CD4-positive, alpha-beta memory T cell (primary cell): ENCODE data around the gene MIAT. TPM values are rescaled to one million over a fixed set of nuclear protein-coding genes. Genes with fewer than 3 reads are reported as not detected.

Experiments
- CTCF ChIA-PET: fragments of 350-600 bp; sonication (Branson Sonifier 250); formaldehyde crosslinking; loops from one replicate; lab custom pipeline; 2021; ENCODE audit warnings: inconsistent platforms; ENCODE audit not compliant: partially characterized antibody; lab: Charles Lee
- POLR2A ChIA-PET: fragments of 350-600 bp; sonication (Branson Sonifier 250); formaldehyde crosslinking; loops from one replicate; lab custom pipeline; 2021; ENCODE audit not compliant: partially characterized antibody; lab: Charles Lee
- DNase-seq, 5 donors: peaks; one replicate each; pipeline versions ENCODE4 v3.0.0 to v3.0.0-alpha.2; 2020 to 2022; ENCODE audit warnings: mixed read lengths in 1 of 5
- H3K27ac ChIP-seq: one replicate; pipeline ENCODE4 v1.7.0; 2013; ENCODE audit warnings: low read depth, low read length
- H3K27me3 ChIP-seq: 2 replicates; pipeline ENCODE4 v1.7.0; 2013; ENCODE audit warnings: mild to moderate bottlenecking, low read length, moderate library complexity; ENCODE audit not compliant: insufficient read depth
- H3K36me3 ChIP-seq: 2 replicates; pipeline ENCODE4 v1.7.0; 2013; ENCODE audit warnings: mild to moderate bottlenecking, low read length, moderate library complexity; ENCODE audit not compliant: insufficient read depth
- H3K4me1 ChIP-seq: 2 replicates; pipeline ENCODE4 v1.7.0; 2013; ENCODE audit warnings: mild to moderate bottlenecking, low read length, moderate library complexity; ENCODE audit not compliant: insufficient read depth
- H3K4me3 ChIP-seq, 2 donors: one replicate each; pipeline ENCODE4 v1.7.0; 2013; ENCODE audit warnings: low read length in 2 of 2, mild to moderate bottlenecking in 1 of 2
- H3K9me3 ChIP-seq, 2 donors: one replicate each; pipeline ENCODE4 v1.7.0; 2013; ENCODE audit warnings: low read length in 2 of 2, control low read depth in 1 of 2; ENCODE audit not compliant: control insufficient read depth in 1 of 2
- H3K27ac Mint-ChIP-seq, 7 donors: one replicate each; pipeline ENCODE4 v1.8.0; 2020 to 2021; ENCODE audit warnings: mixed read lengths in 7 of 7, mild to moderate bottlenecking in 6 of 7, inconsistent platforms in 3 of 7, moderate library complexity in 3 of 7
- H3K27me3 Mint-ChIP-seq, 2 donors: one replicate each; pipeline ENCODE4 v1.8.0; 2020 to 2021; ENCODE audit warnings: mixed read lengths in 2 of 2
- H3K36me3 Mint-ChIP-seq, 2 donors: one replicate each; pipeline ENCODE4 v1.8.0; 2020 to 2021; ENCODE audit warnings: mixed read lengths in 2 of 2, inconsistent platforms in 1 of 2, mild to moderate bottlenecking in 1 of 2
- H3K4me1 Mint-ChIP-seq, 4 donors: one replicate each; pipeline ENCODE4 v1.8.0; 2020 to 2021; ENCODE audit warnings: mixed read lengths in 4 of 4, mild to moderate bottlenecking in 1 of 4
- H3K4me3 Mint-ChIP-seq, 8 donors: one replicate each; pipeline ENCODE4 v1.8.0; 2020 to 2021; ENCODE audit warnings: mixed read lengths in 8 of 8, mild to moderate bottlenecking in 7 of 8, moderate library complexity in 6 of 8, inconsistent platforms in 3 of 8
- H3K9me3 Mint-ChIP-seq, 8 donors: one replicate each; pipeline ENCODE4 v1.8.0; 2020 to 2021; ENCODE audit warnings: mixed read lengths in 8 of 8, mild to moderate bottlenecking in 5 of 8, inconsistent platforms in 3 of 8, moderate library complexity in 1 of 8
- intact Hi-C: fragments of 100-400 bp; cut with micrococcal nuclease; formaldehyde crosslinking; loops from one replicate; pipeline ENCODE4 v1.15.1; 2023
- polyA plus RNA-seq, 2 donors: library from polyadenylated mRNA; unstranded; fragments of 300-500 nt; fragmentation: Illumina TruSeq; gene quantifications; one replicate each; pipeline ENCODE4 v1.2.3, GENCODE V29; 2021
- total RNA-seq, 2 experiments: library from RNA; stranded (reverse); gene quantifications; one replicate each; pipeline ENCODE4 v1.2.3, GENCODE V29; 2021

MIAT gene
- total RNA-seq (100 to 1,000 TPM; 260 to 270 TPM), polyA plus RNA-seq (1 to 10 TPM in 1 of 2 donors, under 1 TPM in 1; 0.54 to 4.7 TPM)

- CTCF ChIA-PET, result interaction anchor here (1.2 to 1.3 kb wide), 2 partner anchors 10 to 154 kb away, joined by 3 to 4 read pairs; no protein-coding TSS in a partner anchor
- intact Hi-C loops, result loop anchor here (5.0 kb wide), 1 partner anchor 230 kb away; the partner anchor contains the start of gene ASPHD2
Measured at GRCh38 chr22:26656891-26657851, at the start of gene MIAT. MIAT (plus strand) TSS chr22:26657588.

GRCh38 chr22:26608129-26608528, 49.3 kb upstream of the MIAT start:
- Mint-ChIP-seq H3K36me3 (no peaks in the 10 kb centered on the region), H3K27ac (no peak overlapping the region), H3K9me3 (peaks cover 0 to 2% (median 0%) of the 10 kb centered on the region in 8 donors), H3K4me1 (peaks cover 15 to 31% (median 20%) of the 10 kb centered on the region in 4 donors), H3K4me3 (no peak overlapping the region), H3K27me3 (peaks cover 0 to 3% of the 10 kb centered on the region in 2 donors)
- Histone ChIP-seq H3K36me3 (no peaks in the 10 kb centered on the region), H3K27me3 (no peaks in the 10 kb centered on the region), H3K27ac (no peak overlapping the region), H3K4me1 (peaks cover 21% of the 10 kb centered on the region), H3K4me3 (no peak overlapping the region), H3K9me3 (no peaks in the 10 kb centered on the region)
- intact Hi-C loops, result no loop called here
- ChIA-PET POLR2A (interaction anchor here (1.1 kb wide), 1 partner anchor 16 kb away, joined by 3 read pairs; no protein-coding TSS in a partner anchor), CTCF (no interaction called here)
- DNase-seq, result no peak

More at GRCh38 chr22:26656891-26657851, at the start of gene MIAT:
- Histone ChIP-seq H3K27me3 (no peaks in the 10 kb centered on the region), H3K9me3 (no peaks in the 10 kb centered on the region), H3K36me3 (no peaks in the 10 kb centered on the region), H3K4me3 (peak within 1 kb of the TSS; percentile 90 to 95), H3K4me1 (peaks cover 29% of the 10 kb centered on the region), H3K27ac (peak within 1 kb of the TSS; percentile 58)
- no peaks in the 10 kb centered on the region for H3K9me3 Mint-ChIP-seq
- POLR2A ChIA-PET, result interaction anchor here (1.0 to 7.2 kb wide), 7 partner anchors 8 to 174 kb away, joined by 4 to 95 read pairs (median 11); partner anchors contain the start of genes HPS4 and SRRD
- H3K27me3 Mint-ChIP-seq, result no peaks in the 10 kb centered on the region
- H3K4me1 Mint-ChIP-seq, result peaks cover 17 to 34% (median 25%) of the 10 kb centered on the region in 4 donors
- H3K27ac Mint-ChIP-seq, result peak within 1 kb of the TSS; percentile 70 to 94 (median 89)
- peak within 1 kb of the TSS; percentile 91 to 98 (median 94) for H3K4me3 Mint-ChIP-seq
- DNase-seq, result peak; percentile 60 to 82 (median 66)
- H3K36me3 Mint-ChIP-seq, result peaks cover 0 to 6% of the 10 kb centered on the region in 2 donors

GRCh38 chr22:26609287-26609686, 48.1 kb upstream of the MIAT start:
- ChIA-PET CTCF (no interaction called here), POLR2A (interaction anchor here (1.1 kb wide), 1 partner anchor 17 kb away, joined by 3 read pairs; no protein-coding TSS in a partner anchor)
- H3K9me3 Mint-ChIP-seq, result peaks cover 0 to 2% (median 0%) of the 10 kb centered on the region in 8 donors
- Histone ChIP-seq H3K36me3 (no peaks in the 10 kb centered on the region), H3K9me3 (no peaks in the 10 kb centered on the region), H3K27ac (no peak overlapping the region), H3K4me3 (no peak overlapping the region), H3K27me3 (no peaks in the 10 kb centered on the region), H3K4me1 (peaks cover 21% of the 10 kb centered on the region)
- peaks cover 15 to 34% (median 18%) of the 10 kb centered on the region in 4 donors for H3K4me1 Mint-ChIP-seq
- DNase-seq, result no peak
- peak overlapping the region in 3 of 7 donors; percentile 18 to 58 (median 25) for H3K27ac Mint-ChIP-seq
- intact Hi-C loops, result no loop called here
- peaks cover 0 to 3% of the 10 kb centered on the region in 2 donors for H3K27me3 Mint-ChIP-seq
- peak overlapping the region in 2 of 8 donors; percentile 2 to 5 for H3K4me3 Mint-ChIP-seq
- no peaks in the 10 kb centered on the region for H3K36me3 Mint-ChIP-seq

- peaks cover 21% of the 10 kb centered on the region for H3K4me1 ChIP-seq
- H3K9me3 ChIP-seq, result no peaks in the 10 kb centered on the region
- Mint-ChIP-seq H3K36me3 (no peaks in the 10 kb centered on the region), H3K27ac (peak overlapping the region in 6 of 7 donors; percentile 32 to 89 (median 64)), H3K4me1 (peaks cover 15 to 34% (median 18%) of the 10 kb centered on the region in 4 donors), H3K4me3 (peak overlapping the region in 7 of 8 donors; percentile 30 to 75 (median 64)), H3K27me3 (peaks cover 0 to 3% of the 10 kb centered on the region in 2 donors), H3K9me3 (peaks cover 0 to 2% (median 0%) of the 10 kb centered on the region in 8 donors)
- H3K27me3 ChIP-seq, result no peaks in the 10 kb centered on the region
- CTCF ChIA-PET, result interaction anchor here (0.7 to 1.3 kb wide), 3 partner anchors 32 to 55 kb away, joined by 3 read pairs; no protein-coding TSS in a partner anchor
- intact Hi-C loops, result no loop called here
- H3K36me3 ChIP-seq, result no peaks in the 10 kb centered on the region
- POLR2A ChIA-PET, result interaction anchor here (0.7 to 1.4 kb wide), 4 partner anchors 14 to 63 kb away, joined by 3 to 7 read pairs (median 4); no protein-coding TSS in a partner anchor
- DNase-seq, result peak; percentile 11 to 46 (median 22)
- no peak overlapping the region for H3K4me3 ChIP-seq
- no peak overlapping the region for H3K27ac ChIP-seq
Measured at GRCh38 chr22:26610072-26610958, 47.1 kb upstream of the MIAT start.

- H3K4me1 ChIP-seq, result peaks cover 21% of the 10 kb centered on the region
- H3K27ac Mint-ChIP-seq, result no peak overlapping the region
- H3K4me3 ChIP-seq, result no peak overlapping the region
- peaks cover 0 to 3% of the 10 kb centered on the region in 2 donors for H3K27me3 Mint-ChIP-seq
- intact Hi-C loops, result no loop called here
- no peaks in the 10 kb centered on the region for H3K27me3 ChIP-seq
- ChIA-PET POLR2A (interaction anchor here (0.9 to 1.4 kb wide), 3 partner anchors 15 to 36 kb away, joined by 4 to 7 read pairs (median 4); no protein-coding TSS in a partner anchor), CTCF (interaction anchor here (0.7 to 1.3 kb wide), 2 partner anchors 31 to 32 kb away, joined by 3 read pairs; no protein-coding TSS in a partner anchor)
- peaks cover 15 to 34% (median 18%) of the 10 kb centered on the region in 4 donors for H3K4me1 Mint-ChIP-seq
- DNase-seq, result no peak
- no peak overlapping the region for H3K27ac ChIP-seq
- peak overlapping the region in 2 of 8 donors; percentile 11 to 71 for H3K4me3 Mint-ChIP-seq
- no peaks in the 10 kb centered on the region for H3K9me3 ChIP-seq
- no peaks in the 10 kb centered on the region for H3K36me3 Mint-ChIP-seq
- H3K9me3 Mint-ChIP-seq, result peaks cover 0 to 2% (median 0%) of the 10 kb centered on the region in 8 donors
- H3K36me3 ChIP-seq, result no peaks in the 10 kb centered on the region
Measured at GRCh38 chr22:26610996-26611395, 46.4 kb upstream of the MIAT start.

- Histone ChIP-seq H3K4me1 (peaks cover 21% of the 10 kb centered on the region), H3K4me3 (no peak overlapping the region), H3K27me3 (no peaks in the 10 kb centered on the region), H3K9me3 (no peaks in the 10 kb centered on the region), H3K27ac (no peak overlapping the region), H3K36me3 (no peaks in the 10 kb centered on the region)
- H3K27me3 Mint-ChIP-seq, result peaks cover 0 to 3% of the 10 kb centered on the region in 2 donors
- H3K36me3 Mint-ChIP-seq, result no peaks in the 10 kb centered on the region
- H3K9me3 Mint-ChIP-seq, result peaks cover 0 to 2% (median 0%) of the 10 kb centered on the region in 8 donors
- ChIA-PET CTCF (interaction anchor here (1.4 kb wide), 1 partner anchor 12 kb away, joined by 3 read pairs; no protein-coding TSS in a partner anchor), POLR2A (no interaction called here)
- H3K4me1 Mint-ChIP-seq, result peaks cover 17 to 34% (median 19%) of the 10 kb centered on the region in 4 donors
- intact Hi-C loops, result no loop called here
- peak overlapping the region in 1 of 8 donors; percentile 54 for H3K4me3 Mint-ChIP-seq
- DNase-seq, result no peak
- peak overlapping the region in 2 of 7 donors; percentile 26 to 56 for H3K27ac Mint-ChIP-seq
Measured at GRCh38 chr22:26612652-26613051, 44.7 kb upstream of the MIAT start.
